Occipital lobe (tissue), 2 donors: ENCODE results near the gene ANKRD7. TPM values are rescaled to one million over a fixed set of nuclear protein-coding genes. Genes with fewer than 3 reads are reported as not detected.
"Not testable (repeated sequence)": the region's sequence is repeated elsewhere in the genome, so short reads cannot be mapped to it uniquely, and the experiment has no call there.

Experiments
- DNase-seq: peaks from one replicate; lab custom pipeline; 2025; lab: John Stamatoyannopoulos, UW
- total RNA-seq: library from RNA; depleted of rRNA; stranded (reverse); fragments of >200 nt; gene quantifications from one replicate; pipeline ENCODE4 v1.2.3, GENCODE V29; 2014

ANKRD7 gene
- total RNA-seq, 1 donor from 2014 or later, result 5.9 TPM

DNA sequence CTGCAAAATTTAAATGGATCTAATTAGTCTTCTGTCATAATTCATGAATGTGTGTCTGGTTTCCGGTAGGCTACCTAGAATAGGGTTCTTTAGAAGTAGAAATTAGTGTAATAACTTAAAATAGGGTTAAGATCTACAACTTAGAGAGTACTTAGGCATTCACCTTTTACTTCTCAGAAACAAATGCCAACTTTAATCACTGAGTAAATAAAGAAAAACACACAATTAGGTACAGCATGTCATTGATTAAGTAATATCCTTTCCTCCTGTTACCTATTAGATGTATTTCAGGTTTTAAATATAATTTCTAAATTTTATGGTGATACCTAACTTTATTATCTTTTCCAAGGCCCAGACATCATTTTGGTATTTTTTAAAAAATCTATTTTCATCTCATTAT is 9.3 kb downstream of the ANKRD7 start:
- no peak for DNase-seq

GRCh38 chr7:118239014-118239413 is 14.5 kb downstream of the ANKRD7 start:
- no peak for DNase-seq

DNA sequence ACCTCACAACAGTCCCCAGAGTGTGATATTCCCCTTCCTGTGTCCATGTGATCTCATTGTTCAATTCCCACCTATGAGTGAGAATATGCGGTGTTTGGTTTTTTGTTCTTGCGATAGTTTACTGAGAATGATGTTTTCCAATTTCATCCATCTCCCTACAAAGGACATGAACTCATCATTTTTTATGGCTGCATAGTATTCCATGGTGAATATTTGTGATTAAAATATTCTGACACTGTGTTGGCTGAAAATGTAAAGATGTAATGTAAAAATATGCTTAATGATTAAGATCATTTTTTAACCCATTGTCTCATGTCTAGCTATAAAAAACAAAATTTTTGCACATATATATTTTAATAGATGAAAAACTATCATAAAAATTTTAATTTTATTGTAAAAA is 15.8 kb downstream of the ANKRD7 start:
- not testable (repeated sequence) for DNase-seq

- DNase-seq, result no peak
These were observed 19.2 kb downstream of the ANKRD7 start for GRCh38 chr7:118243695-118244094.

GRCh38 chr7:118245267-118246040 is 20.9 kb downstream of the ANKRD7 start:
- no peak for DNase-seq

DNA sequence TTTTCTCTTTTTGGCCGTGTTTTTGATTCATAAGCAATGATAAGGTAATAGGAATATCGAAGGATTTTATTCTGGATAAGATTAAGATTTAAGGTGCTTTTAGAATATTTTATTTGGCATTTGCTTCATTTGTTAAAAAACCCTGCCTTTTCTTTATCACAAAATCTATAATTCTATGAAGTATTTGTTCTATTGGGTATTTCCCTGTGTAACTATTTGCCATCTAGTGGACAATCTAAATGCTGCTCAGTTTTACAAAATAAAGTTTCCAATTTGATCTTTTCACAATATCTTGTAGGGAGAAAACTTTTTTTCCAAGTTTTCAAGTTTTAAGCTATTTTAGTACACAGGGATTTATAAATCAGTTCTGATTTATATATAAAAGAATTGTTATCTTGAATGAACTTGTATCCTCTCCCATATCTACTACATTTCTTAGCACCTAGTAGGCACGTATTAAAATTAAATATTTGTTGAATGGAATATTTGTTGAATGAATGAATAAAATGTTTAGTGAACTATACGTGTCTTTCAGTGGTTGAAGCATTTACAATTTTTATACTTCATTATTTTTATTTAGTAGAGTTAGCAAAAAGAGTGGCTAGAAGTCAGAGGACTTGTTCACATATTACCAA is 26.5 kb downstream of the ANKRD7 start:
- DNase-seq, result no peak

DNA sequence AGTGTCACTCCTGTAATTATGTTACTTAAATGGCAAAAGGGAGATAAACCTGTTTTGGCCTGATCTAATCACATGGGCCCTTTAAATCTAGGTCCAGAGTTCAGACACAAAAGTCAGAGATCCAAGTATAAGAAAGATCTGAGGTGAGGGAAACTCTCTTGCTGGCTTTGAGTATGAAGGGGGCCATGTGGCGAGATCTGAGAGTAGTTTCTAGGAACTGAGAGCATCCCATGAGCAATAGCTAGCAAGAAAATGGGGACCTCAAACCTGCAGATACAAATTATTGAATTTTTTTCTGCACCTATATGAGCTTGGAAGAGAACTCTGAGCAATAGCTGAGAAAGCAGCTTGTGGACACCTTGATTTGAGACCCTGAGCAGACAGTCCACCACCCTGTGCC is 27.6 kb downstream of the ANKRD7 start:
- no peak for DNase-seq

GRCh38 chr7:118259115-118259514 is 34.6 kb downstream of the ANKRD7 start:
- no peak for DNase-seq

DNA sequence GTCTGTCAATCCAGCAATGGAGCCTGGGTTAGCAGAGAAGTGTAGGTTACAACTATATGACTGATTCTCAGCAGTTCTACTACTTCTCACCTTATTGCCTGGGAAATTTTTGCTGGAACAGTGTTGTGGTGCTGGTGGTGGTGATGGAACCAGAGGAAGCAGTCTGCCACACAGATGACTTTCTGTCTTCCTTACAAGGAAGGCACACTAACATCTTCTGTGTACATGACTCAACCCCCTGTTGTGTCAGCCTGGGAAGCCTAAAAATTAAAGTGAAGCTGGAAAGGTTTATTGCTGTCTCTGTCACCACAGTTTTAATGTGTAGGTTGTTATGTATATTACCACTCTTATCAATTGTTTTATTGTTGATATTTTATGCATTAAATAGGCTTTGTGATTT is 40.3 kb downstream of the ANKRD7 start:
- no peak for DNase-seq

DNA sequence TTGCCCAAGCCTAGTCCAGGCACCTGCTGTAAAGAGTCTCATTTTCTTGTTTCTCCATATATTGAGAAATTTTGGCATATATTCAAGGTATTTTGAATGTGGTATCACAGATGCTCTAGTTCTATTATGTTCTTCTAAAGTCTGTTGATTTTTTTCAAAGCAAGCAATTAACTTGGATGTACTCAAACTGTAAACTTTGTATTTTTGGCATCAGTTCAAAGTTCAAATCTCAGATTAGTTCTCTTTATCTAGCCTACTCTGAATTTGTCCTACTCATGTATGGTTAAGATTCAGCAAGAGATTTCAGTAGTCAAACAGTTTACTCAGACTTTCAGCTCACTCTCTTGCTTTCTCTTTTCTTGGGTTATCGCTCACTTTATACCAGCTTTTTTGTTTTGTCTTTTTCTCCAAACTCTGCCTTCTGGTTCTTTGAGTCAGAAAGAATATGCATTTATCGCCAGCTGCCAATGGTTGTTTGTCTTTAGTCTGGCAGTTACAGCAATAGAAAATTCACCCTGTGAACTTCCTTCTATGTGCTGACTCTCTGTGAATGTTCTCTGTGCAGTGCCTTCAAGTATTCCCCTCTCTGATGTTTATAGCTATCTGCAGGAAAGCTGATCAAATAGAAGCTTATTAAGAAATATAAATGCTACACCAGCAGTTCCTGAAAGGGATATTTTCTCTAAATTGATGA is 56.0 kb downstream of the ANKRD7 start:
- no peak for DNase-seq

DNA sequence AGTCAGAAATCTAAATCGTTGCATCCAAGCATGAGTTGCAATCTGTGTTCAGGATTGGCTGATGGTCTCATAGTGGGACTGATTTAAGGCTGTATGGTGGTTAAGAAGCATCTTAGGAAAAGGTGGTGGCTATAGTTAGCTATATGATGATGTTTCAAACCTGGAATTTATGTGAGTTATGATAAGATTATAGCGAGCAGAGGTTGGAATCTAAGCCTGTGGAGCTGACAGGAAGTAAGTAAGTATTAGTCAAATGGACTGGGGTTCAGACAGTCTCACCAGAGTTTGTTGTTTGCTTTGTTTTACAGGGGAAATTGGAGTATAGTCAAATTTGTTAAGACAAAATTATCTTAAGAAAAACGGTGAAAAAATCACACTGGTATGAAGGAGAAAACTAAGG is 56.7 kb downstream of the ANKRD7 start:
- DNase-seq, result no peak

GRCh38 chr7:118285358-118285757 is 60.9 kb downstream of the ANKRD7 start:
- DNase-seq, result no peak

DNA sequence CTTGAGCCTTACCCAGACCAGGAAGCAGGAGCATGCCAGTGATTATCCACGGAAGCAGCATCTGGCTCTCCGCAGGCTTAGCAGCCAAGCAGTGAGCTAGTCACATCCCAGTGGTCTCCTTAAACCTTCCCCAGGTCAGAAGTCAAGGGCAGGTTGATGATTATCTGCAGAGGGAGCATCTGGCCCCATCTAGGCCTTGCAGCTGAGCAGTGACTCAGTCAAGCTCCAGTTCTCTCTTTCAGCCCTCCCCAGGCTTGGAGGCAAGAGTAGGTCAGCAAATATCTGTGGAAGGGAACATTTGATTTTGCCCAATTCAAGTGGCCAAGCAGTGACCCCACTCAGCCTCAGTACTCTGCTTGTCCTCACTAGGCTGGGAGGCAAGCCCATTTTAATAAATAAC is 61.6 kb downstream of the ANKRD7 start:
- DNase-seq, result no peak

DNA sequence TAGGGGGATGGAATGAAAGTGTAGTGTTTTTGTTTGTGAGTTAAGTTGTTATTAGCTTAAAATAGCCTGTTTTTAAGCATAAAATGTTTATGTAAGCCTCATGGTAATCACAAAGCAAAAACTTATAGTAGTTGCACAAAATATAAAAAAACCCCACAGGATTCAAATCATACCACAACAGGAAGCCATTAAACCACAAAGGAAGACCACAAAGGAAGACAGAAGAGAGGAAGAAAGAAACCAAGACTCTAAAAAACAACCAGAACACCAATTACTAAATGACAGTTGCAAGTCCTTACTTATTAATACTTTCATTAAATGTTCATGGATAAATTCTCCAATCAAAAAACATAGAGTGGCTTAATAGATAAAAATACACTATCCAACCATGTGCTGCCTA is 63.6 kb downstream of the ANKRD7 start:
- DNase-seq, result no peak

- DNase-seq, result no peak
These were observed 65.0 kb downstream of the ANKRD7 start for GRCh38 chr7:118289476-118289875.

Other genes with a start within 250 kb of the ANKRD7 start
- gene LSM8, start 40.5 kb upstream of the ANKRD7 start, total RNA-seq, result 116 TPM